ENCODE measurements around the gene JSRP1.

DNA sequence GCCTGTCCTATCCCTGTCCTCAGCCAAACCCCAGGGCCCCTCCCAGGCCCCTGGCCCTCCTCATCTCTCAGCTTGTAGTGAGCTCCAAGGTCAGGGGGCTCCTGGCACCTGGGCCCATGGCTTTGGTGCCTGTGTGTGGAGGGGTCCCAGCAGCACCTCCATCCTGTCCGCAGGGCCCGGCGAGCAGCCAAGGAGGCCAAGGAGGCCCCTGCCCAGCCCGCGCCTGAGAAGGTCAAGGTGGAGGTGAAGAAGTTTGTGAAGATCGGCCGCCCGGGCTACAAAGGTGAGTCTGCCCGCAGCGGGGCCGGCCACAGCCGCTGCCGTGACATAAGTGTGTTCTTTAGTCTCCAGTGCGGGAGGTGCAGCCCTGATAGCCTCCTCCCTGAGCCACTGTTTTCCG, 10.9 kb downstream of the JSRP1 start:
- no peak for TF ChIP-seq YY1 (IDR thresholded peaks at IDR 0.05; ENCODE audit: insufficient read depth, insufficient read length)
- TF ChIP-seq ZNF274 (IDR thresholded peaks at IDR 0.05; ENCODE audit: low read depth, low read length): no peak
- TF ChIP-seq SUZ12 (IDR thresholded peaks at IDR 0.05; ENCODE audit: extremely low read depth, insufficient read depth, insufficient read length): no peak
